SU-DHL-6 (cell line): ENCODE measurements around the gene PLD5.

ENCODE experiments used
- EZH2phosphoT487 ChIP-seq: fragments of 200-600 bp; sonication (generic), shearing (Covaris generic); conservative IDR thresholded peaks from 2 replicates; pipeline ENCODE4 v1.6.1; 2018; ENCODE audit warnings: mild to moderate bottlenecking, antibody characterized with exemption, low read length, moderate library complexity, mixed read lengths
- TF ChIP-seq, protein P1 (sequence below): fragments of 200-600 bp; sonication (generic); IDR thresholded peaks from one replicate; pipeline ENCODE4 v1.5.1; 2017; ENCODE audit warnings: antibody characterized with exemption, mild to moderate bottlenecking, low read length, moderate library complexity; ENCODE audit not compliant: insufficient read depth, poor library complexity, severe bottlenecking

GRCh38 chr1:242086706-242087105 lies 437.8 kb downstream of the PLD5 start:
- TF ChIP-seq, protein P1, sequence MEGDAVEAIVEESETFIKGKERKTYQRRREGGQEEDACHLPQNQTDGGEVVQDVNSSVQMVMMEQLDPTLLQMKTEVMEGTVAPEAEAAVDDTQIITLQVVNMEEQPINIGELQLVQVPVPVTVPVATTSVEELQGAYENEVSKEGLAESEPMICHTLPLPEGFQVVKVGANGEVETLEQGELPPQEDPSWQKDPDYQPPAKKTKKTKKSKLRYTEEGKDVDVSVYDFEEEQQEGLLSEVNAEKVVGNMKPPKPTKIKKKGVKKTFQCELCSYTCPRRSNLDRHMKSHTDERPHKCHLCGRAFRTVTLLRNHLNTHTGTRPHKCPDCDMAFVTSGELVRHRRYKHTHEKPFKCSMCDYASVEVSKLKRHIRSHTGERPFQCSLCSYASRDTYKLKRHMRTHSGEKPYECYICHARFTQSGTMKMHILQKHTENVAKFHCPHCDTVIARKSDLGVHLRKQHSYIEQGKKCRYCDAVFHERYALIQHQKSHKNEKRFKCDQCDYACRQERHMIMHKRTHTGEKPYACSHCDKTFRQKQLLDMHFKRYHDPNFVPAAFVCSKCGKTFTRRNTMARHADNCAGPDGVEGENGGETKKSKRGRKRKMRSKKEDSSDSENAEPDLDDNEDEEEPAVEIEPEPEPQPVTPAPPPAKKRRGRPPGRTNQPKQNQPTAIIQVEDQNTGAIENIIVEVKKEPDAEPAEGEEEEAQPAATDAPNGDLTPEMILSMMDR, result no peak
- TF ChIP-seq EZH2phosphoT487, result no peak
